ENCODE data around the gene LMTK2.

LMTK2 gene

GRCh38 chr7:98224701-98225181 lies 118.1 kb downstream of the LMTK2 start:
- Histone ChIP-seq H3K27me3 (replicated peaks in 2 of 5; ENCODE audit: control insufficient read depth in 4 of 5, insufficient read depth in 5 of 5, low read length in 4 of 5) (no peaks in the 10 kb centered on the region), H3K9me3 (ENCODE audit: control extremely low read depth in 1 of 5, control insufficient read depth in 4 of 5, insufficient read depth in 2 of 5, low read depth in 1 of 5, low read length in 4 of 5) (no peaks in the 10 kb centered on the region), H3K36me3 (ENCODE audit: control insufficient read depth in 4 of 4, insufficient read depth in 4 of 4, low read length in 3 of 4) (peaks cover 0 to 18% (median 8%) of the 10 kb centered on the region in 4 experiments), H3K27ac (ENCODE audit: insufficient read depth in 1 of 2, low read depth in 1 of 2, low read length in 2 of 2, poor library complexity in 1 of 2, severe bottlenecking in 2 of 2) (no peak overlapping the region), H3K4me1 (ENCODE audit: control extremely low read depth in 1 of 4, control insufficient read depth in 4 of 4, insufficient read depth in 4 of 4, low read length in 3 of 4) (no peaks in the 10 kb centered on the region), H3K4me3 (ENCODE audit: control insufficient read depth in 1 of 7, extremely low read depth in 1 of 7, insufficient read depth in 4 of 7, low read depth in 2 of 7, low read length in 6 of 7) (no peak overlapping the region)
- ChIA-PET CTCF (no interaction called here), POLR2A (no interaction called here)
- DNase-seq, result no peak
- WGBS (ENCODE audit: insufficient coverage), result 100% methylated on average over 12 of the region's 21 CpGs

DNA sequence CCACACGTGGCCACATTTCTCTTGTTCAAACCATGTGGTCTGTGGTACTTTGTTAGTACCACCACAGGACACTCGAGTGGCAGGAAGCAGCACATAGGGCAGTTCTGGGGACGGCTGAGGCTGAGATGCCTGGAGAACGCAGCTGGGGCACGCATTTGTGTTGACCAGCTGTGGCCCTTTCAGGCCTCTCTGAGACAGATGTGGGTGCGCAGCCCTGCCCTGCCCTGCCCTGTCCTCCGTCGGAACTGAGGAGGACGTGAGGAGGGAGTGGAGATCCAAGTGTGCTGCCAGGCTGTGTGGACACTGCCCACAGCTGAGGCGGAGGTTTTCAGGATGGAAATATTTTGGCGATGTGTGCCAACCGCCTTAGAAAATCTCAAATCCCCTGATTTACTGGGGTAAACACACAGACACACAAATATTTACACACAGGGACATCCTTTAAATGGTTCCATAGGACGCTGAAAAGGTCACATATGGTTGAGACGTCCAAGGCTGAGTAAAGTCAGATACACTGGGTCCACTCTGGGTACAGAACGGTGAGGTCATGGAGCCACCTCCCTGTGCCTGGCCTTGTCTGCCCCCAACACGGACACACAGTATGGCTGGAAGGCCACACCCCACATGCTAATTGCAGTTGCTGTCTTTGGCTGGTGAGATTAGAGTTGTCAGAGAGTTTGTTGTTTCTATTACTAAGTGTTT lies 119.4 kb downstream of the LMTK2 start:
- H3K9me3 ChIP-seq (ENCODE audit: control extremely low read depth in 1 of 5, control insufficient read depth in 4 of 5, insufficient read depth in 2 of 5, low read depth in 1 of 5, low read length in 4 of 5), result no peaks in the 10 kb centered on the region
- ChIA-PET CTCF (no interaction called here), POLR2A (no interaction called here)
- no peaks in the 10 kb centered on the region for H3K4me1 ChIP-seq (ENCODE audit: control extremely low read depth in 1 of 4, control insufficient read depth in 4 of 4, insufficient read depth in 4 of 4, low read length in 3 of 4)
- WGBS (ENCODE audit: insufficient coverage), result 96% methylated on average over 14 of the region's 16 CpGs
- no peak overlapping the region for H3K27ac ChIP-seq (ENCODE audit: insufficient read depth in 1 of 2, low read depth in 1 of 2, low read length in 2 of 2, poor library complexity in 1 of 2, severe bottlenecking in 2 of 2)
- no peak for DNase-seq
- peaks cover 0 to 26% (median 9%) of the 10 kb centered on the region in 4 experiments for H3K36me3 ChIP-seq (ENCODE audit: control insufficient read depth in 4 of 4, insufficient read depth in 4 of 4, low read length in 3 of 4)
- no peak overlapping the region for H3K4me3 ChIP-seq (ENCODE audit: control insufficient read depth in 1 of 7, extremely low read depth in 1 of 7, insufficient read depth in 4 of 7, low read depth in 2 of 7, low read length in 6 of 7)
- H3K27me3 ChIP-seq (replicated peaks in 2 of 5; ENCODE audit: control insufficient read depth in 4 of 5, insufficient read depth in 5 of 5, low read length in 4 of 5), result no peaks in the 10 kb centered on the region

GRCh38 chr7:98227939-98228338 lies 121.3 kb downstream of the LMTK2 start:
- Histone ChIP-seq H3K4me3 (ENCODE audit: control insufficient read depth in 1 of 7, extremely low read depth in 1 of 7, insufficient read depth in 4 of 7, low read depth in 2 of 7, low read length in 6 of 7) (no peak overlapping the region), H3K4me1 (ENCODE audit: control extremely low read depth in 1 of 4, control insufficient read depth in 4 of 4, insufficient read depth in 4 of 4, low read length in 3 of 4) (no peaks in the 10 kb centered on the region), H3K27ac (ENCODE audit: insufficient read depth in 1 of 2, low read depth in 1 of 2, low read length in 2 of 2, poor library complexity in 1 of 2, severe bottlenecking in 2 of 2) (no peak overlapping the region), H3K36me3 (ENCODE audit: control insufficient read depth in 4 of 4, insufficient read depth in 4 of 4, low read length in 3 of 4) (peaks cover 0 to 20% (median 6%) of the 10 kb centered on the region in 4 experiments), H3K27me3 (replicated peaks in 2 of 5; ENCODE audit: control insufficient read depth in 4 of 5, insufficient read depth in 5 of 5, low read length in 4 of 5) (no peaks in the 10 kb centered on the region), H3K9me3 (ENCODE audit: control extremely low read depth in 1 of 5, control insufficient read depth in 4 of 5, insufficient read depth in 2 of 5, low read depth in 1 of 5, low read length in 4 of 5) (no peaks in the 10 kb centered on the region)
- no peak for DNase-seq
- ChIA-PET POLR2A (no interaction called here), CTCF (no interaction called here)
- WGBS (ENCODE audit: insufficient coverage), result 95% methylated on average over 12 of the region's 18 CpGs

- Histone ChIP-seq H3K27me3 (replicated peaks in 2 of 5; ENCODE audit: control insufficient read depth in 4 of 5, insufficient read depth in 5 of 5, low read length in 4 of 5) (no peaks in the 10 kb centered on the region), H3K4me1 (ENCODE audit: control extremely low read depth in 1 of 4, control insufficient read depth in 4 of 4, insufficient read depth in 4 of 4, low read length in 3 of 4) (no peaks in the 10 kb centered on the region), H3K27ac (ENCODE audit: insufficient read depth in 1 of 2, low read depth in 1 of 2, low read length in 2 of 2, poor library complexity in 1 of 2, severe bottlenecking in 2 of 2) (no peak overlapping the region), H3K36me3 (ENCODE audit: control insufficient read depth in 4 of 4, insufficient read depth in 4 of 4, low read length in 3 of 4) (peaks cover 0 to 21% (median 5%) of the 10 kb centered on the region in 4 experiments), H3K4me3 (ENCODE audit: control insufficient read depth in 1 of 7, extremely low read depth in 1 of 7, insufficient read depth in 4 of 7, low read depth in 2 of 7, low read length in 6 of 7) (no peak overlapping the region), H3K9me3 (ENCODE audit: control extremely low read depth in 1 of 5, control insufficient read depth in 4 of 5, insufficient read depth in 2 of 5, low read depth in 1 of 5, low read length in 4 of 5) (no peaks in the 10 kb centered on the region)
- WGBS (ENCODE audit: insufficient coverage), result 94% methylated on average over 15 of the region's 16 CpGs
- no peak for DNase-seq
- ChIA-PET CTCF (no interaction called here), POLR2A (no interaction called here)
Observed at GRCh38 chr7:98228801-98229200, 122.1 kb downstream of the LMTK2 start.

DNA sequence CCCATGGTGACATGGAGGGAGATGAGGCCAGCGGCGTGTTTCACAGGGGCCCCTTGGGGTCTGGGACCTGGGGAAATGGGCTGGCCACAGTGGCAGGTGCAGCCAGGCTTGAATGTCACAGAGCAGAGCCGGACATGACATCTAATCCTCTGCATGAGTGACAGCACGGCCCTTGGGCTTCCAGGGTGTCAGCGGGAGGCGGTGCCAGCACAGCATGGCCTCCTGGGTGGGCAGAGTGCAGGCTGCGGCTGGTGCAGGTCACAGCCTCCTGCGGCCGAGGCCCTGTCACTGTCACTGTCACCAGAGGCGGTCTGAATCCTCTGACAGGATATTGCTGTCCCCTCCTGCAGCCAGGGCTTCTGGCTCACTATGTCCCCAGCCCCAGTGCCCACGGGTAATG lies 122.8 kb downstream of the LMTK2 start:
- H3K27ac ChIP-seq (ENCODE audit: insufficient read depth in 1 of 2, low read depth in 1 of 2, low read length in 2 of 2, poor library complexity in 1 of 2, severe bottlenecking in 2 of 2), result no peak overlapping the region
- no peaks in the 10 kb centered on the region for H3K27me3 ChIP-seq (replicated peaks in 2 of 5; ENCODE audit: control insufficient read depth in 4 of 5, insufficient read depth in 5 of 5, low read length in 4 of 5)
- DNase-seq, result no peak
- H3K4me1 ChIP-seq (ENCODE audit: control extremely low read depth in 1 of 4, control insufficient read depth in 4 of 4, insufficient read depth in 4 of 4, low read length in 3 of 4), result no peaks in the 10 kb centered on the region
- no peaks in the 10 kb centered on the region for H3K9me3 ChIP-seq (ENCODE audit: control extremely low read depth in 1 of 5, control insufficient read depth in 4 of 5, insufficient read depth in 2 of 5, low read depth in 1 of 5, low read length in 4 of 5)
- CTCF ChIA-PET, result interaction anchor here (0.6 kb wide), 1 partner anchor 11 kb away, joined by 3 read pairs; no protein-coding TSS in a partner anchor
- H3K36me3 ChIP-seq (ENCODE audit: control insufficient read depth in 4 of 4, insufficient read depth in 4 of 4, low read length in 3 of 4), result peaks cover 0 to 21% (median 5%) of the 10 kb centered on the region in 4 experiments
- WGBS (ENCODE audit: insufficient coverage), result 94% methylated on average over 11 of the region's 11 CpGs
- H3K4me3 ChIP-seq (ENCODE audit: control insufficient read depth in 1 of 7, extremely low read depth in 1 of 7, insufficient read depth in 4 of 7, low read depth in 2 of 7, low read length in 6 of 7), result no peak overlapping the region
- POLR2A ChIA-PET, result no interaction called here

GRCh38 chr7:98229991-98230745 lies 123.5 kb downstream of the LMTK2 start:
- no peak overlapping the region for H3K4me3 ChIP-seq (ENCODE audit: control insufficient read depth in 1 of 7, extremely low read depth in 1 of 7, insufficient read depth in 4 of 7, low read depth in 2 of 7, low read length in 6 of 7)
- ChIA-PET POLR2A (no interaction called here), CTCF (interaction anchor here (0.6 kb wide), 1 partner anchor 10 kb away, joined by 3 read pairs; no protein-coding TSS in a partner anchor)
- no peaks in the 10 kb centered on the region for H3K9me3 ChIP-seq (ENCODE audit: control extremely low read depth in 1 of 5, control insufficient read depth in 4 of 5, insufficient read depth in 2 of 5, low read depth in 1 of 5, low read length in 4 of 5)
- no peaks in the 10 kb centered on the region for H3K4me1 ChIP-seq (ENCODE audit: control extremely low read depth in 1 of 4, control insufficient read depth in 4 of 4, insufficient read depth in 4 of 4, low read length in 3 of 4)
- no peak overlapping the region for H3K27ac ChIP-seq (ENCODE audit: insufficient read depth in 1 of 2, low read depth in 1 of 2, low read length in 2 of 2, poor library complexity in 1 of 2, severe bottlenecking in 2 of 2)
- no peaks in the 10 kb centered on the region for H3K27me3 ChIP-seq (replicated peaks in 2 of 5; ENCODE audit: control insufficient read depth in 4 of 5, insufficient read depth in 5 of 5, low read length in 4 of 5)
- WGBS (ENCODE audit: insufficient coverage), result 98% methylated on average over 15 of the region's 17 CpGs
- no peak for DNase-seq
- peaks cover 0 to 21% (median 3%) of the 10 kb centered on the region in 4 experiments for H3K36me3 ChIP-seq (ENCODE audit: control insufficient read depth in 4 of 4, insufficient read depth in 4 of 4, low read length in 3 of 4)
